Measurements from ENCODE around the gene PEX1. TPM values are rescaled to one million over a fixed set of nuclear protein-coding genes. Genes with fewer than 3 reads are reported as not detected.
A peak's percentile ranks its signal among the peaks of the same experiment; 100 is the strongest.
"Not testable (repeated sequence)": the region's sequence is repeated elsewhere in the genome, so short reads cannot be mapped to it uniquely, and the experiment has no call there.

Gene PEX1
- total RNA-seq, 1 donor from 2014 or later = 15.9 TPM

DNA sequence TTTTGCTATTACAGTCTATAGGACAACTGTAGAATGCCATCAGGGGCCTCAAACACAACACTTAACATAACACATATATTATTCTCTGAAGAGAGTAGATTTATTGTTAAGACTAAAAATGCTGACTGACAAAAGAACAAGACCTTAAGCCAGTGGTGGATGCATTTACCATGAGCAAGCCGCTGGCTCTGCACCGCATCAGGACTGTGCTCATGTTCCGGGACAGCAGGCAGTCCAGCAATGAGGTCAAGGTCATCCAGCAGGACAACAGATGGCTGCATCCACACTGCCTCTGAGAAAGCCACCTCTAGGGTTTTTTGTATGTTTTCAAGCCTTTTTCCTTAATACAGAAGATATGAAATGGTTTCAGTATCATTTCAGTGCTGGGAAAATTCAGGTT is 23.8 kb downstream of the PEX1 start:
- no peak for DNase-seq (ENCODE audit: low spot score)

DNA sequence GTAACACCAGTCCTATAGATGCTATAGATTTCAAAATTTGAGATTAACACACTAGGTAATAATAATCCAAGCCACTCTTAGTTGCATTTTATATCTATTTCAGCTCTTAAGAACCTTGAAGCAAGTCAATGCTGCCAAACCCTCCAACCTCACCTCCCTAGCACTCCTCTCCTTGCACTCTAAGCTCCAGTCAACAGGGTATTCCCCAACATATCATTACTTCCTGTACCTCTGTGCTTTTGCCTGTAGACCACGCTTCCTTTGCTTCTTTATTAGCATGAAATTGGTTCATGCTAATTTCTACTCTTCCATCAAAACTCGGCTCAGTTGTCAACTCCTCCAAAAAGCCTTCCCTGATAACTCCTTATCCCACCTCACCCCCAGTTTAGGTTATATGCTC is 24.6 kb downstream of the PEX1 start:
- no peak for DNase-seq (ENCODE audit: low spot score)

- no peak for DNase-seq (ENCODE audit: low spot score)
Observed at GRCh38 chr7:92498557-92498956, 29.8 kb downstream of the PEX1 start.

DNA sequence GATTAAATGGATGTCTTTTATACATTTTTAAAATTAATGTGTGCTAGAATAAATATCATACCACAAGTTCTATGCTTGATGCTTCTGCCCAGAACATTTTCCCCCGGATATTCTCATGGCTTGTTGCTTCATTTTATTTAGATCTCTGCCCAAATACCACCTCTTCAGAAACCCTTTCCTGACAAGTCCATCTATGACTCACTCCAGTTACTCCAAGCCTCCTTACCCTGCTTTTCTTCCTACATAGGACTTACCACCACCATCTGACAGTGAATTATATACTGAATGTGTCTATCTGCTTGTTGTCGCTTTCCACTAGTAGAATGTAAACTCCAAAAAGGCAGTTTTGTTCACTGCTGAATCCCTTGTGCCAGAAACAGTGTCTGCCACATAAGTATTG is 31.4 kb downstream of the PEX1 start:
- no peak for DNase-seq (ENCODE audit: low spot score)

DNA sequence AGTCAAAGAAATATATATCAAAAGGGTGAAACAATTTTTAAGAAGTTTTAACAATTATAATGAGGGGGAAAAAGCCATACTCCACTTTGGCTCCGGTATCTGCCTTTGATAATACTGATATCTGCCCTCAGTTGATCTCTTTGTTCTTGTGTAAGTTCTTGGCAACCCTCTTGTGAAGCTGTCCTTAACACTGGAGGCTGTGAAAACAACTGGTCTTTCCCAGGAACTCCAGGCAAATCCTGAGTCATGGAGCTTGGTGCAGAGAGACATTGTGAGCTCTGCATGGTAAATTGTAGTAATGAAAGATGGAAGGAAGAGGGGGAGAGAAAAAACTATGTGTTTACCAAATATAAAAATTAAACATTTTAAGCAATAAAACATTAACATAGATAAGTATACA is 38.7 kb downstream of the PEX1 start:
- no peak for DNase-seq (ENCODE audit: low spot score)

- no peak for DNase-seq (ENCODE audit: low spot score)
Observed at GRCh38 chr7:92487804-92488203, 40.5 kb downstream of the PEX1 start.

DNA sequence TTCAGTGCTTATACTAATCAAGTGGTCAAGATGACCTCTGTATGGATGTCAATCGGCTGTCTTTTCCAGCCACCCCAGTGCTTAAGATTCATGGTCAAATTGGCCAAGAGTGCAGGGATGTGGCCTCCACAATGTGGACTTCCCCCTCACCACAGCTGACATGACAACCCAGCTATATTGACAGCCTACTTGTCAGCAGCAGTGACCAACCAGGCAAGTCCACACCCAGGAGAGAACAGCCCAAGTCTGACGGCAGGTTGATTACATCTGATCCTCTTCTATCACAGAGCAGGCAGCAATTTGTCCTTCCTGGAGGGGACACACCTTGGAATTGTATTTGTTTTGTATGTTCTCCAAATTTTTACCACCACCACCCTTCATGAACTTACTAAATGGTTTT is 42.3 kb downstream of the PEX1 start:
- no peak for DNase-seq (ENCODE audit: low spot score)

DNA sequence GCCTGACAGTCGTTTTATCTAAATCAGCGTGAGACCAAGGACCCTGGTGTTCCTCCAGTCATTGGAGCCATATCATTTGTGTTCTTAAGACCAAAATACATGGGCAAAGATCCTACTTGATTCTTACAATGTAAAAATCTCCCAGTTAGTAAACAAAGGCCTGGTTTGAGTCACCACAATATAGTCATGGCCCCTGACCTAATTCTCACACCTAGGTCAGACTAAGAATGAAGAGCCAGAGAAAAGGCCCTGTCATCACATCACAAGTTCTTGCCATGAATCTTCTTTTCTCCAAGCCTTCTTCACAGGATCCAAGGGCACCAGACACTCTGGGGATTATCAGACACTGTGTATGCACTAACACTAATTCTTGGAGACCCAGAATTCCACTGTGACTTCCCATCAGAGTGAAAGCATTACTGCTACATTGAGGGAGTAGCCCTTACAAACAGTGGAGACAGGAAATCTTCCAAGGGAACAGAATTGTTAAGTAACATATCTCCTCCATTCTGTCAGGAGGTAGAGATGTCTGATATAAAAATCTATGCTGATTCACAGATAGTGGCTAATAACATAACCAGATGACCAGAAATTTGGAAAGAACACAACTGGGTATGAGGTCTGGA is 42.9 kb downstream of the PEX1 start:
- DNase-seq (ENCODE audit: low spot score) = no peak

DNA sequence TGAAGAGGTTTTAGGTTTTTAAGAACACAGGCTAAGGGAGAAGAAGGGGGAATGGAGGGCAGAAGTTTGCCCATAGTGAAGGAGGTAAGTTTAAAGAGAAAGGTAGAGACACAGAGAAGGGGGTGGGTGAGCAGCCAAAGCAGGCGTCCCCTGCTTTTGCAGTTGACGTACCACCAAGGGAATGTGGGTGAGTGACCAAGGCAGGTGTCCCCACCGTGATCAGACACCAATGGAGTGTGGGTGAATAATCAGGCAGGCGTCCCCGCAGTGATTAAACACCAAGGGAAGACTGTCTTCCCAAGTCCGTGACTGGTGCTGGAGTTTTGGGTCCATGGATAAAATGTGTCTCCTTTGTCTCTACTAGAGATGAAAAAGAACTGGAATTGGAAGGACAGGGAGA is 44.1 kb downstream of the PEX1 start:
- DNase-seq (ENCODE audit: low spot score) = not testable (repeated sequence)

DNA sequence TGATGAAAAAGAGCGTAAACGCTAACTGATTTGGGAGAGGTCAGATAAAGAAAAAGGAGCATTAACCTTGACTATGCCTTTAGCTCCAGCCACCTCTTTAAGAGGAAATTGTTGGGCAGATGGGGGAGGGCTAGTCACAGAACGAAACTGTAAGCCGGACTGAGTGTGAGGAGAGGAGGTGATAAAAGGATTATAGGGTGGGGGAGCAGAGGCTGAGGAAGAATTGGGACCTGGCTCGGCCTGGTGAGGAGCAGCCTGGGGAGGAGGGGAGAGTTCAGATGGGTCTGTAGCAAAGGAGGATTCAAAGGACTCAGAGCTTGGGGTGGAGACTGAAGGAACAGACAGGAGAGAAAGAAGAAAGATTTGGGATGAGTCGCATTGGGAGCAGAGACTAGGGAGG is 44.7 kb downstream of the PEX1 start:
- not testable (repeated sequence) for DNase-seq (ENCODE audit: low spot score)

DNA sequence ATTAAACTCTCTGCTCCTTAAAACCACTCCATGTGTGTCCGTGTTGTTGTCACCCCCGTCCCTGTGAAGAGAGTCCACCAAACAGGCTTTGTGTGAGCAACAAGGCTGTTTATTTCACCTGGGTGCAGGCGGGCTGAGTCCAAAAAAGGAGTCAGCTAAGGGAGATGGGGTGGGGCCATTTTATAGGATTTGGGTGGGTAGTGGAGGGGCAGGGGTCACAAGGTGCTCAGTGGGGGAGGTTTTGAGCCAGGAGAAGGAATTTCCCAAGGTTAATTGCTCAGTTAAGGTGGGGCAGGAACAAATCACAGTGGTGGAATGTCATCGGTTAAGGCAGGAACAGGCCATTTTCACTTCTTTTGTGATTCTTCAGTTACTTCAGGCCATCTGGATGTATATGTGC is 49.2 kb downstream of the PEX1 start:
- not testable (repeated sequence) for DNase-seq (ENCODE audit: low spot score)

- DNase-seq (ENCODE audit: low spot score) = no peak
Observed at GRCh38 chr7:92478711-92479110, 49.6 kb downstream of the PEX1 start.

DNA sequence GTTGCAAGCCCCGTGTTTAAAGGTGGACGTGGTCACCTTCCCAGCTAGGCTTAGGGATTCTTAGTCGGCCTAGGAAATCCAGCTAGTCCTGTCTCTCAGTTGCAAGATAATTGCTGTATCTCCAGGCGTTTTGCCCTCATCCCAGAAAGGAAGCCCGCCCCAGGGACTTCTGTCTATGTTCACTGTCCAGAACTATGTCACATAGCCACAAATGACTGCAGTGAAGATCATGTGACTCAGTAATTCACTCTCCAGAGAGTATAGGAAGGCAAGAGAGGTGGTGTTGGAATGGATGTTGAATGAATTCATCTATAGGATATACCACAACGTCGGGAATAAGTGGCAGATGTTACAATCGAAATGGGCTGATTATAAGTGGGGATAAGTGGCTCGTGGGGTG is 50.2 kb downstream of the PEX1 start:
- no peak for DNase-seq (ENCODE audit: low spot score)

- DNase-seq (ENCODE audit: low spot score) = not testable (repeated sequence)
Observed at GRCh38 chr7:92477681-92478080, 50.6 kb downstream of the PEX1 start, which contains the start of gene ERVW-1. Gene ERVW-1 (minus strand): TSS chr7:92477946. CDS start chr7:92470381, 7,565 bp downstream.

GRCh38 chr7:92475851-92476590 is 52.3 kb downstream of the PEX1 start:
- not testable (repeated sequence) for DNase-seq (ENCODE audit: low spot score)

DNA sequence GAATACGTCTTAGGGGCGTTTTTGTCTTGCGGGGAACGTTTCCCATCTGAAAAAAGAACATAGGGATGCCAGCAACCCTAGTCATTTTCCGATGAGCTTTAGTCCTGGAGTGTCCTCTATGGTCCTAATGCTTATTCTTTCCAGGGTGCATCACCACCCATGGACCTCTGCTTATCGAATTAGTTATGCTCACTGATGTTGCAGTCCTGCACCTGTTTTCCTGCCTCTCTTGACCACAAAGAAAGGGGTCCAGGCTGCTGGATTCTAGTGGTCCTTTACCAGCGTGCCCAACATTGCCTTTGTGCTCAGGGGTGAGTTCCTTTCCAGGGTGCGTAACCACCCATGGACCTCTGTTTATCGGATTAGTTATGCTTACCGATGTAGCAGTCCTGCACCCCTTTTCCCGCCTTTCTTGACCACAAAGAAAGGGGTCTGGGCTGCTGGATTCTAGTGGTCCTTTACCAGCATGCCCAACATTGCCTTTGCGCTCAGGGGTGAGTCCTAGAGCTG is 53.0 kb downstream of the PEX1 start:
- not testable (repeated sequence) for DNase-seq (ENCODE audit: low spot score)

GRCh38 chr7:92473989-92474388 is 54.3 kb downstream of the PEX1 start:
- not testable (repeated sequence) for DNase-seq (ENCODE audit: low spot score)

DNA sequence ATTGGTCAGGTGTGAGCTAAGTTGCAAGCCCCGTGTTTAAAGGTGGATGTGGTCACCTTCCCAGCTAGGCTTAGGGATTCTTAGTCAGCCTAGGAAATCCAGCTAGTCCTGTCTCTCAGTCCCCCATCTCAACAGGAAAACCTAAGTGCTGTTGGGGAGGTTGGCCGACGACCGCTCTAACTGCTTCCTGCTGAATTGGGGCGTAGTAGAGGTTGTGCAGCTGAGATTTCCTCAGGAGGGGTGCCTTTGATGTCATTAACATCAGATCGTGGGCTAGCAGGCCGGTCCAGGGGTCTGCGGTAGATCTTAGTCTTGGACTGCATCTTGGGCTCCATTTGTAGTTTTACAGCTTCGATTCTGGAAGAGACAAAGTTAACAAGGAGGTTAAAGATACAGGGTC is 59.7 kb downstream of the PEX1 start:
- DNase-seq (ENCODE audit: low spot score) = not testable (repeated sequence)

DNA sequence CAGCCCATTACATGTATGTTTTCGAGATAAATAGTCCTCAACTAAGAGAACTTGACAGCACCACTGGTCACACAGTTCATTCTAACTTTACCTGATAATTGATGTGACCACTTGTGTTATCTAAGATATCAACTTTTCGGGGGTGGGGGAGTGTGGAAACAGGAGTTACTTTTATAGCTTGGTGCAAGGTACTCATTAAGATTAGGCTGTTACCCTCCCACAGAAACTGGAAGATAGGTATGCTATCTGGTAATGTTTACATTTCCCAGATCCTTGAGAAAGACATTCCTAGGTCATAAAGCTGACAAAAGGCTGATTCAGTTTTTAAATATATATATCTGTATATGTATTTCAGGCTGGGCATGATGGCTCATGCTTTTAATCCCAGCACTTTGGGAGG is 61.6 kb downstream of the PEX1 start:
- DNase-seq (ENCODE audit: low spot score) = no peak

GRCh38 chr7:92464515-92464914 is 63.8 kb downstream of the PEX1 start:
- no peak for DNase-seq (ENCODE audit: low spot score)

GRCh38 chr7:92462560-92462959 is 65.8 kb downstream of the PEX1 start:
- no peak for DNase-seq (ENCODE audit: low spot score)

DNA sequence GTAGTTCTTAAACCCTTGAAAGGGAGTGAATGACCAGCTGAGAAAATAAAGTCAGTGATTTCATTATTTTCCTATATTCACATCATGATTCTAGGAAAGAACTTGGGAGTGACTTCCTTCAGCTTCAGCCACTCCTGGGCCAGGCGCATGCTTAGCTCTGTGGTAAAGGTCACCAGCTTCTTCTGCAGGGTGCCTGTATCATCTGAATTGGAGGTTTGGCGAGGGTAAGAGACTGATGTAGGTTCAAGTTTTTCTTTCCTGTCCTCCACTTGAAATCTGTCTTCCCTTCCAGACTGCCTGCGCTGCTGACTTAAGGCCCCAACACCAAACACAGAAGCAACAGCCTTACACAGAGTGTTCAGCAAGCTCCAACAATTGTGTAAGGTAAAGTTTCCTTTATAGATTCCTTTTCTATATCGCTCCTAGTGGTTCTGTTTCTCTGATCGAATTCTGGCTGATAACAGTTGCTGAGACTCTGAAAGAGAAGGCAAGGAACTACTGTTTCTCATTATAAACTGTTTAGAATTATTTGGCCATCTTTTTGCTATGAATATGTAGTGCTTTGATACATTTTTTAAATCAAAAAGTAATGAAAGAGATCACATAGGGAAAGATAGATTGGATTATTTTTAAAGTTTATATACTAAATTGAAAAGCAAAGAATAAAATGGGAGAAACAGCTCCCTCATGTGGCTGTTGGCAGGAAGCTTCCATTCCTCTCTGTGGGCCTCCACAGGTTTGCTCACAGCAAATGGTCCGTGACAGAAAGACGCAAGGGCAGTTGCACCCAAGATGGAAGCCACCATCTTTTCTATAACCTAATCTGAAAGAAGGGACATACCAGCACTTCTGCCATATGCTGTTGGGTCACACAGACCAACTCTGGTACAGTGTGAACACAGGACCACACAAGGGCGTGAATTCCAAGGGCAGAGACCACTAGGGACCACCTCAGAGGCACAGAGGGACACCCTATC is 67.0 kb downstream of the PEX1 start:
- DNase-seq (ENCODE audit: low spot score) = peak; percentile 18
